ENCODE data around the gene ITGA2B. TPM values are rescaled to one million over a fixed set of nuclear protein-coding genes. Genes with fewer than 3 reads are reported as not detected.
"Not testable (repeated sequence)": the region's sequence is repeated elsewhere in the genome, so short reads cannot be mapped to it uniquely, and the experiment has no call there.

The ITGA2B gene
- total RNA-seq, 2 experiments from 2014 or later = 0.58 to 0.71 TPM

GRCh38 chr17:44352828-44353671 lies 36.4 kb downstream of the ITGA2B start:
- H3K4me3 Mint-ChIP-seq = peak overlapping the region; percentile 40
- peaks cover 13% of the 10 kb centered on the region for H3K36me3 Mint-ChIP-seq (ENCODE audit: low read depth)
- peaks cover 11% of the 10 kb centered on the region for H3K4me1 Mint-ChIP-seq
- H3K9me3 Mint-ChIP-seq = no peaks in the 10 kb centered on the region
- ChIA-PET POLR2A (interaction anchor here (1.4 to 2.2 kb wide), 3 partner anchors 9 to 143 kb away, joined by 3 to 8 read pairs (median 6); partner anchors contain the start of gene FAM171A2), CTCF (interaction anchor here (0.6 to 3.0 kb wide), 9 partner anchors 10 to 168 kb away, joined by 3 to 17 read pairs (median 3); partner anchors contain the start of gene FAM171A2)
- no peak for DNase-seq
- H3K27ac Mint-ChIP-seq = no peak overlapping the region
- peaks cover 12% of the 10 kb centered on the region for H3K27me3 Mint-ChIP-seq

DNA sequence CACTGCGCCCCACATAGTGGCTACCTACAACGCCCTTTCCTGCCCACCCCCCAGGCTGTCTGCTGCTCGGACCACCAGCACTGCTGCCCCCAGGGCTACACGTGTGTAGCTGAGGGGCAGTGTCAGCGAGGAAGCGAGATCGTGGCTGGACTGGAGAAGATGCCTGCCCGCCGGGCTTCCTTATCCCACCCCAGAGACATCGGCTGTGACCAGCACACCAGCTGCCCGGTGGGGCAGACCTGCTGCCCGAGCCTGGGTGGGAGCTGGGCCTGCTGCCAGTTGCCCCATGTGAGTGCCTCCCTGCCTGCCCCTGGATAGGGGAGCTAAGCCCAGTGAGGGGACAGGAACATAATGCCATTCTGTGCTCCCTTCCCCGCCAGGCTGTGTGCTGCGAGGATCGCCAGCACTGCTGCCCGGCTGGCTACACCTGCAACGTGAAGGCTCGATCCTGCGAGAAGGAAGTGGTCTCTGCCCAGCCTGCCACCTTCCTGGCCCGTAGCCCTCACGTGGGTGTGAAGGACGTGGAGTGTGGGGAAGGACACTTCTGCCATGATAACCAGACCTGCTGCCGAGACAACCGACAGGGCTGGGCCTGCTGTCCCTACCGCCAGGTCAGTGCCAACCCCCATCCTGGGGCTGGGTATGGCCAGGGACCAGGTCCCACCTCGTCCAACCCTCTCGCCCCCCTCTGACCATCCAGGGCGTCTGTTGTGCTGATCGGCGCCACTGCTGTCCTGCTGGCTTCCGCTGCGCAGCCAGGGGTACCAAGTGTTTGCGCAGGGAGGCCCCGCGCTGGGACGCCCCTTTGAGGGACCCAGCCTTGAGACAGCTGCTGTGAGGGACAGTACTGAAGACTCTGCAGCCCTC lies 37.3 kb downstream of the ITGA2B start:
- ChIA-PET POLR2A (interaction anchor here (0.5 to 1.3 kb wide), 4 partner anchors 64 to 148 kb away, joined by 3 to 4 read pairs (median 3); no protein-coding TSS in a partner anchor), CTCF (interaction anchor here (1.0 to 3.0 kb wide), 5 partner anchors 9 to 171 kb away, joined by 3 to 17 read pairs (median 3); partner anchors contain the start of gene FAM171A2)
- peaks cover 13% of the 10 kb centered on the region for H3K36me3 Mint-ChIP-seq (ENCODE audit: low read depth)
- H3K9me3 Mint-ChIP-seq = no peaks in the 10 kb centered on the region
- H3K4me1 Mint-ChIP-seq = peaks cover 14% of the 10 kb centered on the region
- DNase-seq = no peak
- no peak overlapping the region for H3K27ac Mint-ChIP-seq
- H3K27me3 Mint-ChIP-seq = peaks cover 12% of the 10 kb centered on the region
- no peak overlapping the region for H3K4me3 Mint-ChIP-seq

GRCh38 chr17:44351464-44351863 lies 38.0 kb downstream of the ITGA2B start:
- Mint-ChIP-seq H3K27me3 (peaks cover 12% of the 10 kb centered on the region), H3K4me3 (no peak overlapping the region), H3K9me3 (no peaks in the 10 kb centered on the region), H3K4me1 (peaks cover 16% of the 10 kb centered on the region), H3K27ac (no peak overlapping the region), H3K36me3 (ENCODE audit: low read depth) (peaks cover 13% of the 10 kb centered on the region)
- CTCF ChIA-PET = interaction anchor here (0.6 to 2.9 kb wide), 7 partner anchors 10 to 1009 kb away, joined by 3 to 11 read pairs (median 3); no protein-coding TSS in a partner anchor
- no peak for DNase-seq
- POLR2A ChIA-PET = interaction anchor here (0.5 to 1.3 kb wide), 5 partner anchors 64 to 166 kb away, joined by 3 to 4 read pairs (median 3); no protein-coding TSS in a partner anchor

DNA sequence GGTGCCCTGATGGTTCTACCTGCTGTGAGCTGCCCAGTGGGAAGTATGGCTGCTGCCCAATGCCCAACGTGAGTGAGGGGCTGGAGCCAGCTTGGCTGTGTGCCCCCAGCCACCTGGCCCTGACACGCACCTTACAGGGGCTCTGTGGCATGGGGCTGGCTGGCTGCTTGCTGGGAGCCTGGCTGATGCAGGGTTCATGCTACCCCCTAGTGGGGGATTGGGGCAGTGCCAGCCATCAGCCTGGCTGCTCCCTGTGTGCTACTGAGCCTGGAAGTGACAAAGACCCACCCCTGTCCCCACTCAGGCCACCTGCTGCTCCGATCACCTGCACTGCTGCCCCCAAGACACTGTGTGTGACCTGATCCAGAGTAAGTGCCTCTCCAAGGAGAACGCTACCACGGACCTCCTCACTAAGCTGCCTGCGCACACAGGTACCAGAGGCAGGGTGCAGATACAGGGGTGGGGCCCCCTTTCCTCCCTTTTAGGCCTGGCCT lies 38.7 kb downstream of the ITGA2B start:
- CTCF ChIA-PET = interaction anchor here (0.6 to 2.9 kb wide), 9 partner anchors 12 to 1010 kb away, joined by 3 to 11 read pairs (median 3); partner anchors contain the start of gene FAM171A2

GRCh38 chr17:44349553-44350070 lies 39.8 kb downstream of the ITGA2B start:
- Mint-ChIP-seq H3K4me1 (peaks cover 33% of the 10 kb centered on the region), H3K36me3 (ENCODE audit: low read depth) (peaks cover 13% of the 10 kb centered on the region), H3K27ac (no peak overlapping the region), H3K9me3 (no peaks in the 10 kb centered on the region), H3K4me3 (no peak overlapping the region), H3K27me3 (peaks cover 5% of the 10 kb centered on the region)
- ChIA-PET CTCF (interaction anchor here (0.8 to 2.9 kb wide), 4 partner anchors 19 to 165 kb away, joined by 3 to 11 read pairs (median 6); no protein-coding TSS in a partner anchor), POLR2A (interaction anchor here (0.7 to 1.2 kb wide), 4 partner anchors 17 to 164 kb away, joined by 3 to 5 read pairs (median 4); partner anchors contain the start of gene ATXN7L3)
- DNase-seq = no peak

More for the DNA sequence above, 38.7 kb downstream of the ITGA2B start:
- Mint-ChIP-seq H3K4me3 (no peak overlapping the region), H3K27me3 (peaks cover 10% of the 10 kb centered on the region), H3K4me1 (peaks cover 23% of the 10 kb centered on the region), H3K27ac (no peak overlapping the region), H3K9me3 (no peaks in the 10 kb centered on the region), H3K36me3 (ENCODE audit: low read depth) (peaks cover 13% of the 10 kb centered on the region)
- POLR2A ChIA-PET = interaction anchor here (0.9 to 1.3 kb wide), 3 partner anchors 129 to 147 kb away, joined by 3 to 4 read pairs (median 3); no protein-coding TSS in a partner anchor
- peak; percentile 75 for DNase-seq

DNA sequence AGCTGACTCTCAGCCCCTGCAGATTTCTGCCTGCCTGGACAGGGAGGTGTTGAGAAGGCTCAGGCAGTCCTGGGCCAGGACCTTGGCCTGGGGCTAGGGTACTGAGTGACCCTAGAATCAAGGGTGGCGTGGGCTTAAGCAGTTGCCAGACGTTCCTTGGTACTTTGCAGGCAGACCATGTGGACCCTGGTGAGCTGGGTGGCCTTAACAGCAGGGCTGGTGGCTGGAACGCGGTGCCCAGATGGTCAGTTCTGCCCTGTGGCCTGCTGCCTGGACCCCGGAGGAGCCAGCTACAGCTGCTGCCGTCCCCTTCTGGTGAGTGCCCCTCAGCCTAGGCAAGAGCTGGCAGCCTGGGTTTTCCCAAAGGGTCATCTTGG lies 40.5 kb downstream of the ITGA2B start:
- POLR2A ChIA-PET = interaction anchor here (0.7 to 1.2 kb wide), 2 partner anchors 16 to 149 kb away, joined by 4 to 5 read pairs; partner anchors contain the start of gene ATXN7L3
- Mint-ChIP-seq H3K4me3 (no peak overlapping the region), H3K27ac (no peak overlapping the region), H3K36me3 (ENCODE audit: low read depth) (peaks cover 13% of the 10 kb centered on the region), H3K27me3 (peaks cover 5% of the 10 kb centered on the region), H3K9me3 (no peaks in the 10 kb centered on the region), H3K4me1 (peaks cover 33% of the 10 kb centered on the region)
- DNase-seq = no peak
- CTCF ChIA-PET = interaction anchor here (2.4 to 2.9 kb wide), 2 partner anchors 9 to 139 kb away, joined by 6 to 9 read pairs; no protein-coding TSS in a partner anchor

DNA sequence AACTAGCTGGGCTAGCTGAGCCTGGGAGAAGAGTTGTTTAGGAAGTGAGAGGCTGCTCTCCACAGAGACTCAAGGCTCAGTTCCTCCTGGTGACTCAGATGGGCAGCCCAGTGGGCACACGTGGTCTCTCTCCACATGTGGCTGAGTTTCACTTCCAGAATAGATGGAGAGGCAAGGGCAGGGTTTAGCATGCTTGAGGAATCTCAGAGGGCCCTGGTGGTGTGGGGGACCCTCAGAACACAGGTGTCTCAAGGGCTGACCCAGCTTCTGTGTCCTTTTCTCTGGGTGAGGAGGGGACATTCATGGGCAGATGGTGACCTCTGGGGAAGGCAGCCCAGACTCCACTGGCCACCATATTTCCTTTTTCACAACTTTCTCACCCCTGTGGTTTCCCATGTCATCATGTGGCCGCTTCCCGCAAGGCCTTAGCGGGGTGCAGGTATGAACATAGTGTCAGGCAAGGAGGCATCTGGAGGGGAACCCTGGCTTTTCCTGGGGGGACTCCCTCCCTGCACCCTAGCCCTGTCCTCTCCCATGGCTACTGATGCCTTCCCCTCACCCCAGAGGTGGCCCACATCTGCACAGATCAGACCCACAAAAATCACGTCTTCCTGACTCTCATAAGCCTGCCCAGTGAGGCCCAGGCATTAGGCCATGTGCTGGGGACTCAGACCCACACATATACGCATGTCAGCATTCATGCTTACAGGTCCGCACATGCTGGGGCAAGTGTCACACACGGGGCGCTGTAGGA lies 41.0 kb downstream of the ITGA2B start:
- no peak for DNase-seq
- peaks cover 5% of the 10 kb centered on the region for H3K27me3 Mint-ChIP-seq
- H3K9me3 Mint-ChIP-seq = no peaks in the 10 kb centered on the region
- H3K4me3 Mint-ChIP-seq = no peak overlapping the region
- CTCF ChIA-PET = interaction anchor here (1.0 to 2.9 kb wide), 4 partner anchors 10 to 139 kb away, joined by 3 to 9 read pairs (median 6); no protein-coding TSS in a partner anchor
- H3K36me3 Mint-ChIP-seq (ENCODE audit: low read depth) = peaks cover 13% of the 10 kb centered on the region
- no peak overlapping the region for H3K27ac Mint-ChIP-seq
- POLR2A ChIA-PET = interaction anchor here (0.7 to 1.0 kb wide), 2 partner anchors 128 to 138 kb away, joined by 3 to 6 read pairs; no protein-coding TSS in a partner anchor
- H3K4me1 Mint-ChIP-seq = peaks cover 33% of the 10 kb centered on the region

DNA sequence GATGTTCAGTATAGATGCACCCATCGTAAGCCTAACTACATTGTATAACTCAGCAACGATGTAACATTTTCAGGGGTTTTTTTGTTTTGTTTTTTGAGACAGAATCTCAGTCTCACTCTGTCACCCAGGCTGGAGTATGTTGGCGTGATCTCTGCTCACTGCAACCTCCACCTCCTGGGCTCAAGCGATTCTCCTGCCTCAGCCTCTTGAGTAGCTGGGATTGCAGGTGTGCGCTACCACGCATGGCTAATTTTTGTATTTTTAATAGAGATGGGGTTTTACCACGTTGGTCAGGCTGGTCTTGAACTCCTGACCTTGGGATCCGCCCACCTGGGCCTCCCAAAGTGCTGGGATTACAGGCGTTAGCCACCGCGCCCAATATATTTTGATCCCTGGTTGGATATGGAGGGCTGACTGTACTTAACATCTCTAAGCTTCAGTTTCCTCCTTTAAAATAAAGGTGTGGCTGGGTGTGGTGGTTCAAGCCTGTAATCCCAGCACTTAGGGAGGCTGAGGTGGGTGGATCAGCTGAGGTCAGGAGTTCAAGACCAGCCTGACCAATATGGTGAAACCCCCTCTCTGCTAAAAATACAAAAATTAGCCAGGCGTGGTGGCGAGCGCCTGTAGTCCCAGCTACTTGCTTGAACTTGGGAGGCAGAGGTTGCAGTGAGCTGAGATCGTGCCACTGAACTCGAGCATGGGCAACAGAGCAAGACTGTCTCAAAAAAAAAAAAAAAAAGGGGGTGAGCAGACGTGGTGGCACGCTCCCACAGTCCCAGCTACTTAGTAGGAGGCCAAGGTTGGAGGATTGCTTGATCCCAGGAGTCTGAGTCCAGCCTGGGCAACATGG lies 42.0 kb downstream of the ITGA2B start:
- ChIA-PET POLR2A (interaction anchor here (0.7 to 1.0 kb wide), 3 partner anchors 127 to 137 kb away, joined by 3 to 6 read pairs (median 3); no protein-coding TSS in a partner anchor), CTCF (interaction anchor here (1.0 to 2.4 kb wide), 3 partner anchors 11 to 138 kb away, joined by 3 to 6 read pairs (median 6); no protein-coding TSS in a partner anchor)
- not testable (repeated sequence) for H3K4me3 Mint-ChIP-seq; H3K27me3 Mint-ChIP-seq; DNase-seq; H3K9me3 Mint-ChIP-seq; H3K27ac Mint-ChIP-seq; H3K36me3 Mint-ChIP-seq (ENCODE audit: low read depth)
- H3K4me1 Mint-ChIP-seq = peaks cover 30% of the 10 kb centered on the region

GRCh38 chr17:44346064-44346844 lies 43.2 kb downstream of the ITGA2B start:
- POLR2A ChIA-PET = interaction anchor here (1.0 to 1.7 kb wide), 10 partner anchors 9 to 160 kb away, joined by 3 to 9 read pairs (median 4); partner anchors contain the start of genes TMUB2 and UBTF
- CTCF ChIA-PET = interaction anchor here (0.6 to 2.9 kb wide), 18 partner anchors 9 to 177 kb away, joined by 3 to 18 read pairs (median 4); partner anchors contain the start of genes FAM171A2 and TMUB2

More at GRCh38 chr17:44346064-44346844, 43.2 kb downstream of the ITGA2B start:
- DNase-seq = no peak
- Mint-ChIP-seq H3K4me1 (peaks cover 30% of the 10 kb centered on the region), H3K36me3 (ENCODE audit: low read depth) (no peaks in the 10 kb centered on the region), H3K27me3 (peaks cover 9% of the 10 kb centered on the region), H3K27ac (peak overlapping the region; percentile 44), H3K4me3 (peak overlapping the region; percentile 84), H3K9me3 (no peaks in the 10 kb centered on the region)

Data from activated CD4-positive, alpha-beta memory T cell treated with anti-CD3 and anti-CD28 coated beads, Interleukin-2, amount 10 ng/mL, durations not matched to agents 7 days and 5 days (primary cell).